DND-41 (cell line): ENCODE measurements around the gene SEMA6A.

ENCODE experiments used
- ATAC-seq: fragments of 200-7000 bp; cut with Tn5 transposase; 3 replicates; pipeline ENCODE4 v1.9.1; 2021; ENCODE audit warnings: low read depth; ENCODE audit not compliant: insufficient read depth
- DNase-seq: peaks from one replicate; pipeline ENCODE4 v3.0.0-alpha.2; 2020
- H2AFZ ChIP-seq: 2 replicates; pipeline ENCODE4 v1.6.0; 2012; ENCODE audit warnings: low read depth, low read length
- H3K27ac ChIP-seq: 2 replicates; pipeline ENCODE4 v1.5.1; 2012; ENCODE audit warnings: low read length, inconsistent platforms
- H3K27me3 ChIP-seq: fragments of 200-600 bp; sonication (generic); 2 replicates; pipeline ENCODE4 v1.6.0; 2012; ENCODE audit warnings: low read length, mild to moderate bottlenecking, inconsistent platforms; ENCODE audit not compliant: insufficient read depth, poor library complexity
- H3K36me3 ChIP-seq: 2 replicates; pipeline ENCODE4 v1.5.1; 2012; ENCODE audit warnings: low read length, inconsistent platforms; ENCODE audit not compliant: insufficient read depth
- H3K4me1 ChIP-seq: 2 replicates; pipeline ENCODE4 v1.5.1; 2012; ENCODE audit warnings: mild to moderate bottlenecking, low read length; ENCODE audit not compliant: insufficient read depth
- H3K4me2 ChIP-seq: 2 replicates; pipeline ENCODE4 v1.6.0; 2012; ENCODE audit warnings: mild to moderate bottlenecking, moderate library complexity, low read length, inconsistent platforms; ENCODE audit not compliant: insufficient read depth
- H3K4me3 ChIP-seq, 2 experiments: fragments of 200-600 bp in 1 of 2; shearing (Covaris generic) in 1 of 2; 2 replicates each; pipeline ENCODE4 v1.5.1; 2012 to 2016; ENCODE audit warnings: inconsistent platforms in 2 of 2, low read length in 2 of 2, mild to moderate bottlenecking in 2 of 2, low read depth in 1 of 2, moderate library complexity in 1 of 2
- H3K79me2 ChIP-seq: 2 replicates; pipeline ENCODE4 v1.6.0; 2012; ENCODE audit warnings: low read length, inconsistent platforms; ENCODE audit not compliant: insufficient read depth
- H3K9ac ChIP-seq: 2 replicates; pipeline ENCODE4 v1.6.0; 2012; ENCODE audit warnings: low read depth, mild to moderate bottlenecking, inconsistent platforms, low read length, moderate library complexity
- H3K9me3 ChIP-seq: 2 replicates; pipeline ENCODE4 v1.5.1; 2012; ENCODE audit warnings: low read length, moderate library complexity, mild to moderate bottlenecking, inconsistent platforms; ENCODE audit not compliant: insufficient read depth, severe bottlenecking
- H4K20me1 ChIP-seq: 2 replicates; pipeline ENCODE4 v1.6.0; 2012; ENCODE audit warnings: low read length; ENCODE audit not compliant: insufficient read depth
- EZH2 ChIP-seq: IDR thresholded peaks from 3 replicates; pipeline ENCODE4 v1.6.1; 2012; ENCODE audit warnings: borderline replicate concordance, low read depth, mild to moderate bottlenecking, moderate library complexity, low read length, inconsistent platforms; ENCODE audit not compliant: severe bottlenecking
- TF ChIP-seq, protein P1 (sequence below): IDR thresholded peaks from 2 replicates; pipeline ENCODE4 v1.5.1; 2012; ENCODE audit warnings: borderline replicate concordance, low read length, moderate library complexity, mild to moderate bottlenecking; ENCODE audit not compliant: poor library complexity, severe bottlenecking; ENCODE audit errors: extremely low read depth

SEMA6A gene

GRCh38 chr5:116459301-116459700 is 115.3 kb downstream of the SEMA6A start:
- no peaks in the 10 kb centered on the region for H4K20me1 ChIP-seq
- no peak overlapping the region for H3K4me3 ChIP-seq
- no peak overlapping the region for H3K27ac ChIP-seq
- no peak overlapping the region for H3K9ac ChIP-seq
- H3K27me3 ChIP-seq = no peaks in the 10 kb centered on the region
- DNase-seq (no peak), ATAC-seq (no peak)
- TF ChIP-seq, protein P1, sequence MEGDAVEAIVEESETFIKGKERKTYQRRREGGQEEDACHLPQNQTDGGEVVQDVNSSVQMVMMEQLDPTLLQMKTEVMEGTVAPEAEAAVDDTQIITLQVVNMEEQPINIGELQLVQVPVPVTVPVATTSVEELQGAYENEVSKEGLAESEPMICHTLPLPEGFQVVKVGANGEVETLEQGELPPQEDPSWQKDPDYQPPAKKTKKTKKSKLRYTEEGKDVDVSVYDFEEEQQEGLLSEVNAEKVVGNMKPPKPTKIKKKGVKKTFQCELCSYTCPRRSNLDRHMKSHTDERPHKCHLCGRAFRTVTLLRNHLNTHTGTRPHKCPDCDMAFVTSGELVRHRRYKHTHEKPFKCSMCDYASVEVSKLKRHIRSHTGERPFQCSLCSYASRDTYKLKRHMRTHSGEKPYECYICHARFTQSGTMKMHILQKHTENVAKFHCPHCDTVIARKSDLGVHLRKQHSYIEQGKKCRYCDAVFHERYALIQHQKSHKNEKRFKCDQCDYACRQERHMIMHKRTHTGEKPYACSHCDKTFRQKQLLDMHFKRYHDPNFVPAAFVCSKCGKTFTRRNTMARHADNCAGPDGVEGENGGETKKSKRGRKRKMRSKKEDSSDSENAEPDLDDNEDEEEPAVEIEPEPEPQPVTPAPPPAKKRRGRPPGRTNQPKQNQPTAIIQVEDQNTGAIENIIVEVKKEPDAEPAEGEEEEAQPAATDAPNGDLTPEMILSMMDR = no peak
- no peak for TF ChIP-seq EZH2
- H3K4me2 ChIP-seq = no peak overlapping the region
- no peaks in the 10 kb centered on the region for H3K36me3 ChIP-seq
- no peak overlapping the region for H2AFZ ChIP-seq
- H3K4me1 ChIP-seq = no peaks in the 10 kb centered on the region; the same call in 1 of the 2 replicates
- H3K9me3 ChIP-seq = no peaks in the 10 kb centered on the region
- no peaks in the 10 kb centered on the region for H3K79me2 ChIP-seq

GRCh38 chr5:116457062-116457461 is 117.6 kb downstream of the SEMA6A start:
- DNase-seq (no peak), ATAC-seq (no peak)
- Histone ChIP-seq H3K79me2 (no peaks in the 10 kb centered on the region), H3K4me1 (no peaks in the 10 kb centered on the region; the same call in 1 of the 2 replicates), H3K9me3 (no peaks in the 10 kb centered on the region), H3K4me3 (no peak overlapping the region), H3K9ac (no peak overlapping the region), H3K4me2 (no peak overlapping the region), H3K27me3 (no peaks in the 10 kb centered on the region), H3K27ac (no peak overlapping the region), H2AFZ (no peak overlapping the region), H4K20me1 (no peaks in the 10 kb centered on the region), H3K36me3 (no peaks in the 10 kb centered on the region)
- TF ChIP-seq, protein P1 = no peak
- TF ChIP-seq EZH2 = no peak

DNA sequence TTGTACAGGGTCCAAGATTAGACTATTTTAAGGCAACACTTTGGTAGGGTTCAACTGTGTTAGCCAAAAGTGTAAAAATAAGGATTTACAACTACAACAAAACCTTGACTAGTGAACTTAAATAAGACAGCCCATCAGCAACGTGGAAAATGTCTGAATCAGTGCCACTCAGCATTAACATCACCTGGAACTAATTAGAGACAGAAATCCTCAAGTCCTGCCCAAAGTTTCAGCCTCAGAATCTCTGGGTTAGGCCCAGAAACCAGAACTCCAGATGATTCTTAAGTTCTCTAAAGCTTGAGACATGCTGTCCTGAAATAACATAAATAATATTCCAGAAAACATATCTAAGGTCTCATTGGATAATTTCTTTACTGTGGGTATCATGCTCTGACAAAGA is 118.6 kb downstream of the SEMA6A start:
- ATAC-seq (no peak), DNase-seq (no peak)
- TF ChIP-seq, protein P1 = no peak
- TF ChIP-seq EZH2 = no peak
- H3K4me3 ChIP-seq = no peak overlapping the region
- no peaks in the 10 kb centered on the region for H3K79me2 ChIP-seq
- no peaks in the 10 kb centered on the region for H3K27me3 ChIP-seq
- H2AFZ ChIP-seq = no peak overlapping the region
- H4K20me1 ChIP-seq = no peaks in the 10 kb centered on the region
- H3K4me2 ChIP-seq = no peak overlapping the region
- H3K9me3 ChIP-seq = no peaks in the 10 kb centered on the region
- no peak overlapping the region for H3K9ac ChIP-seq
- no peaks in the 10 kb centered on the region for H3K36me3 ChIP-seq
- no peak overlapping the region for H3K27ac ChIP-seq
- H3K4me1 ChIP-seq = no peaks in the 10 kb centered on the region; the same call in 1 of the 2 replicates

- no peak overlapping the region for H3K9ac ChIP-seq
- no peaks in the 10 kb centered on the region for H3K27me3 ChIP-seq
- H3K27ac ChIP-seq = no peak overlapping the region
- H3K36me3 ChIP-seq = no peaks in the 10 kb centered on the region
- no peak for TF ChIP-seq EZH2
- TF ChIP-seq, protein P1 = no peak
- H3K4me1 ChIP-seq = no peaks in the 10 kb centered on the region; the same call in 1 of the 2 replicates
- DNase-seq (no peak), ATAC-seq (no peak)
- H2AFZ ChIP-seq = no peak overlapping the region
- H4K20me1 ChIP-seq = no peaks in the 10 kb centered on the region
- no peaks in the 10 kb centered on the region for H3K79me2 ChIP-seq
- H3K4me3 ChIP-seq = no peak overlapping the region
- H3K4me2 ChIP-seq = no peak overlapping the region
- H3K9me3 ChIP-seq = no peaks in the 10 kb centered on the region
These were observed 119.6 kb downstream of the SEMA6A start for GRCh38 chr5:116455061-116455460.
